ENCODE results near the gene SPAG9.
A peak's percentile ranks its signal among the peaks of the same experiment; 100 is the strongest.

SPAG9 gene

DNA sequence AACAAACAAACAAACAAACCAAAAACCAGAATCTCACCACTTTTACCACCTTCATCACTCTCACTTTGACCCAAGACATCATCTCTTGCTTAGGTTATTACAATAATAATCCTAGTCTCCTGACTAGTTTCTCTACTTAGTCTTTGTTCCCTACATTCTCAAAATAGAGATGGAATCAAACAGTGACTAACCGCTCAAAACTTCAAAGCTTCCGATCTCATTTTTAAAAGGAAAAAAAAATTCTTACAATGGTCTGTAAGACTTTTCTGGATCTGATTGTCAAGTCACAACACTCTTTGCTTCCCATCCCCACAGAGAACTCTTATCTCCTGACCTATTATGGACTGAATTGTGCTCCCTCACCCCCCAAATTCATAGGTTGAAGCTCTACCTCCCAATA, 60.9 kb downstream of the SPAG9 start:
- TF ChIP-seq, protein P1, sequence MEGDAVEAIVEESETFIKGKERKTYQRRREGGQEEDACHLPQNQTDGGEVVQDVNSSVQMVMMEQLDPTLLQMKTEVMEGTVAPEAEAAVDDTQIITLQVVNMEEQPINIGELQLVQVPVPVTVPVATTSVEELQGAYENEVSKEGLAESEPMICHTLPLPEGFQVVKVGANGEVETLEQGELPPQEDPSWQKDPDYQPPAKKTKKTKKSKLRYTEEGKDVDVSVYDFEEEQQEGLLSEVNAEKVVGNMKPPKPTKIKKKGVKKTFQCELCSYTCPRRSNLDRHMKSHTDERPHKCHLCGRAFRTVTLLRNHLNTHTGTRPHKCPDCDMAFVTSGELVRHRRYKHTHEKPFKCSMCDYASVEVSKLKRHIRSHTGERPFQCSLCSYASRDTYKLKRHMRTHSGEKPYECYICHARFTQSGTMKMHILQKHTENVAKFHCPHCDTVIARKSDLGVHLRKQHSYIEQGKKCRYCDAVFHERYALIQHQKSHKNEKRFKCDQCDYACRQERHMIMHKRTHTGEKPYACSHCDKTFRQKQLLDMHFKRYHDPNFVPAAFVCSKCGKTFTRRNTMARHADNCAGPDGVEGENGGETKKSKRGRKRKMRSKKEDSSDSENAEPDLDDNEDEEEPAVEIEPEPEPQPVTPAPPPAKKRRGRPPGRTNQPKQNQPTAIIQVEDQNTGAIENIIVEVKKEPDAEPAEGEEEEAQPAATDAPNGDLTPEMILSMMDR (IDR thresholded peaks at IDR 0.05; ENCODE audit: poor library complexity, severe bottlenecking) = no peak

DNA sequence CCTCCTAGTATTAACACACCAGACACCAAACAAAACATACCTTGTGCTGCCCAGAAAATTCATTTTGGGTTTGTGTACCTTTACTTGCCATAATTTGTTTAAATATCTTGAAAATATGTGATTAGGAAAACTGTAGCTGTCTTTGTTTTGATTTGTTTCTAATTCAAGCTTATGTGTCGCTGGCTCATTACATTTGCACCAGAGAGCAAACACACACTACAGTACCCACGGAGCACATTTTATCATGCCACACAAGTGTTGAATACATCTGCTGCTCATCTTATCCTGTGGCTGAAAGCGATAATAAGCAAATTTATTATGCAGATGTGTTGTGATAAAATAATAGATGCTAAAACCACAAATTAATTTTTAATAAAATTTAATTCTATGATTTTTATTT, 63.1 kb downstream of the SPAG9 start:
- ATAC-seq (ENCODE audit: low read depth) = no peak
- Histone ChIP-seq H3K9me3 (ENCODE audit: severe bottlenecking) (no peaks in the 10 kb centered on the region), H3K4me3 (ENCODE audit: severe bottlenecking) (no peak overlapping the region), H3K27me3 (ENCODE audit: insufficient read depth, poor library complexity, severe bottlenecking) (no peaks in the 10 kb centered on the region), H3K4me1 (ENCODE audit: insufficient read depth, poor library complexity, severe bottlenecking) (peaks cover 9% of the 10 kb centered on the region), H3K27ac (ENCODE audit: poor library complexity, severe bottlenecking) (peak overlapping the region; percentile 25), H3K36me3 (ENCODE audit: low read depth) (peaks cover 4% of the 10 kb centered on the region)
- no peak for DNase-seq (ENCODE audit: low spot score)
- TF ChIP-seq, protein P1 (IDR thresholded peaks at IDR 0.05; ENCODE audit: poor library complexity, severe bottlenecking) = no peak

More for the DNA sequence above, 60.9 kb downstream of the SPAG9 start:
- Histone ChIP-seq H3K36me3 (ENCODE audit: low read depth) (peaks cover 7% of the 10 kb centered on the region), H3K27ac (ENCODE audit: poor library complexity, severe bottlenecking) (no peak overlapping the region), H3K27me3 (ENCODE audit: insufficient read depth, poor library complexity, severe bottlenecking) (no peaks in the 10 kb centered on the region), H3K4me3 (ENCODE audit: severe bottlenecking) (no peak overlapping the region), H3K4me1 (ENCODE audit: insufficient read depth, poor library complexity, severe bottlenecking) (peaks cover 18% of the 10 kb centered on the region), H3K9me3 (ENCODE audit: severe bottlenecking) (no peaks in the 10 kb centered on the region)
- DNase-seq (ENCODE audit: low spot score) (no peak), ATAC-seq (ENCODE audit: low read depth) (no peak)

DNA sequence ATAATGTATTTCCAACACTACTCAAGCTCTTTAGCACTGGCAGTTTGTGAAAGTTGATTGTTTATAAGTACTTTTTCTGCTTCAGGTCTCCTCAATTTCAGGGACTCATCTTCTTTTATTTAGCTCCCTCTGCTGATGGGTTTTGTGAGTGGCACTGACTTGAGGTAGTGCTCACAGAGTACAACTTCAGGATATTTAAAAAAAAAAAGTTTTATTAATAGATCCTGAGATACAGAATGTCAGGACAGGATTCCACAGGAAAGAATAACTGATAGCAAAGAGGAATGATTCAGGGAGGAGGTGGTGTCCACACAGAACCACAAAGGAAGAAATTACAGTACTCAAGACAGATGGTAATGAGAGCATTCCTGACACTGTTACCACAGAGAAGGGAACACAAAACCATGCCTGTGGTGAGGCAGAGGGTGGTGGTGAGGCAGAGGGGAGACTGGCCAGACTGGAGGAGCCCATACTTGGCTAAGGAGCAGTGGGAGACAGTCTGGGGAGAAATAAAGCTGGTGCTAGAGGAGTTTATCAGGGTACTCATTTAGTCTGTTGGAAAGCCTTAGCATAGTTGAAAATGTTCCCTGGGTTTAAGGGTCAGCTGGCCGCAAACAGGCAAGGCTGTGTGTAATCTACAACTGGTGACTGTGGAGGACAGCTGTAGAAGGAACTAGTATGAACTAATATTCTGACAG, 63.7 kb downstream of the SPAG9 start:
- TF ChIP-seq, protein P1 (IDR thresholded peaks at IDR 0.05; ENCODE audit: poor library complexity, severe bottlenecking) = peak; percentile 80
- H3K4me1 ChIP-seq (ENCODE audit: insufficient read depth, poor library complexity, severe bottlenecking) = peaks cover 8% of the 10 kb centered on the region
- no peaks in the 10 kb centered on the region for H3K9me3 ChIP-seq (ENCODE audit: severe bottlenecking)
- DNase-seq (ENCODE audit: low spot score) (no peak), ATAC-seq (ENCODE audit: low read depth) (peak; percentile 81)
- no peak overlapping the region for H3K4me3 ChIP-seq (ENCODE audit: severe bottlenecking)
- H3K27me3 ChIP-seq (ENCODE audit: insufficient read depth, poor library complexity, severe bottlenecking) = no peaks in the 10 kb centered on the region
- peak overlapping the region; percentile 25 for H3K27ac ChIP-seq (ENCODE audit: poor library complexity, severe bottlenecking)
- H3K36me3 ChIP-seq (ENCODE audit: low read depth) = peaks cover 4% of the 10 kb centered on the region

DNA sequence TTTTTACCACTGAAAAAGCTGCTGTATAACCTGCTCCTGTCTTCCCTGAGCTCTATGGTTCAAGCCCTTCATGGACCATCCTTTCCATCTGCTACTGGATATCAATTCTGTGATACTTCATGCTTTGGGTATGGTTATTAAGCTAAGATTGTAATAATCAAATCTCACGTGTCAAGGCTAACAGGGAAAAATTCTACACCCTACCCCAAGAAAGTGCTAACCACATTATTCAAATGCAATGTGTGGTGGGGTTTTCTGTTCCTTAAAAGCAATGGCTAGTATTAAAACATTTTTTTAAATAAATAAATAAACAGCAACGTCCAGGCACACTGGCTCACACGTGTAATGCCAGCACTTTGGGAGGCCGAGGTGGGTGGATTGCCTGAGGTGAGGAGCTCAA, 65.9 kb downstream of the SPAG9 start:
- Histone ChIP-seq H3K27ac (ENCODE audit: poor library complexity, severe bottlenecking) (no peak overlapping the region), H3K36me3 (ENCODE audit: low read depth) (peaks cover 4% of the 10 kb centered on the region), H3K4me3 (ENCODE audit: severe bottlenecking) (no peak overlapping the region), H3K4me1 (ENCODE audit: insufficient read depth, poor library complexity, severe bottlenecking) (peaks cover 9% of the 10 kb centered on the region), H3K27me3 (ENCODE audit: insufficient read depth, poor library complexity, severe bottlenecking) (no peaks in the 10 kb centered on the region), H3K9me3 (ENCODE audit: severe bottlenecking) (no peaks in the 10 kb centered on the region)
- no peak for DNase-seq (ENCODE audit: low spot score)
- TF ChIP-seq, protein P1 (IDR thresholded peaks at IDR 0.05; ENCODE audit: poor library complexity, severe bottlenecking) = no peak
- no peak for ATAC-seq (ENCODE audit: low read depth)

DNA sequence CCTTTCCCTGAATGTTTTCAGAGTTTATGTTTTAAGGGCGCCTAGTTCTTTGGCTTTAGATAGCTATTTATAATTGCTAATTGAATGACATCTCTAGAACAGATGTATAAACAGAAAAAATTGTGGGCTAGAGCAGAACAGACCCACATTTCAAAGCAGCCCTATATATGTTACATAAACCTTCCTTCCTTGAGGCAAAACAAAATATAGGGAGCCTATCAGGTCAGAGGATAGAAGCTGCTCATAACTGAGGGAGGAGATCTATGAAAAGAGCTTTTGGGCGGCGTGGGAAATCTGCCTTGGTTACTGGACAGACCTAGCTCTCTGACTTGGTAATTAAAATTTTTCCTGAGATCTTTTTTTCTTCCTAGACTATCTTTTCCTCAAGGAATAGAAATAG, 68.4 kb downstream of the SPAG9 start:
- H3K4me1 ChIP-seq (ENCODE audit: insufficient read depth, poor library complexity, severe bottlenecking) = peaks cover 22% of the 10 kb centered on the region
- ATAC-seq (ENCODE audit: low read depth) (no peak), DNase-seq (ENCODE audit: low spot score) (no peak)
- H3K4me3 ChIP-seq (ENCODE audit: severe bottlenecking) = no peak overlapping the region
- H3K27me3 ChIP-seq (ENCODE audit: insufficient read depth, poor library complexity, severe bottlenecking) = no peaks in the 10 kb centered on the region
- H3K9me3 ChIP-seq (ENCODE audit: severe bottlenecking) = no peaks in the 10 kb centered on the region
- TF ChIP-seq, protein P1 (IDR thresholded peaks at IDR 0.05; ENCODE audit: poor library complexity, severe bottlenecking) = no peak
- H3K27ac ChIP-seq (ENCODE audit: poor library complexity, severe bottlenecking) = no peak overlapping the region
- peaks cover 12% of the 10 kb centered on the region for H3K36me3 ChIP-seq (ENCODE audit: low read depth)
